ENCODE results near the gene IGSF21.

DNA sequence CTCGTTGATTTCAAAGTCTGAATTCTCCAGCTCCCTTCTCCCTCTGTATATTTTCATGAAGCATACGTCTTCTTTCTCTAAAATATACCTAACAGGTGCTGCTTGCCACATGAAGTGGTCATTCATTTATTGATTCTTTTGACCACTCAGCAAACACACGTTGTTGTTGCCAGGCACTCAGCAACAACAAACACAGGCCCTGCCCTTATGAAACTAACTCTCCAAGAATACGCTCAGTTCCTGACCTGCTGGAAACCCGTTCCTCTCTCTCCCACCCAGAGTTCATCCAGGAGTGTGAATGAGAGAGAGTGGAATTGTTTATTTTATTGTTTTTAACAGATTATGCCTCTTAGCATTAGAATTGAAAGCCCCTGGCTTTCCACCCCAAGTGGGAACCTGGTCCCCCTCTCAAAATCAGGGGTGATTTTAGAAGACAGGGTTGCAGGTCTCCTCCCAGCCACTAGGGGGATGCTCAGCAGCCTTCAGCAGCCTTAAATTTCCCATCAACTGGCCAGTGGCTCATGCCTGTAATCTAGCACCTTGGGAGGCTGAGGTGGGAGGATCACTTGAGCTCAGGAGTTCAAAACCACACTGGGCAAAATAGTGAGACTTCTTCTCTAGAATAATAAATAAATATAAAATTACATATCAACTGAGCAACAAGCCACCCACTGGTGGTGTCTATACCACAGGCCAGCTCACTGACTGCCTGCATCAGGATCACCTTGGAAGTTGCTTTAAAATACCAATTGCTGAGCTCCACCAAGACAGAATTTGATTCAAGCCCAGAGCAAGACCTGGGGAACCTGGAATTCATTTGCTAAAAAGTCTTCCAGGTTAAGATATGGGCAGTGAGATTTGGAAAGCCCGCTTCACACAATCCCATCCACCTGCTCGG lies 192.1 kb downstream of the IGSF21 start:
- TF ChIP-seq, protein P1, sequence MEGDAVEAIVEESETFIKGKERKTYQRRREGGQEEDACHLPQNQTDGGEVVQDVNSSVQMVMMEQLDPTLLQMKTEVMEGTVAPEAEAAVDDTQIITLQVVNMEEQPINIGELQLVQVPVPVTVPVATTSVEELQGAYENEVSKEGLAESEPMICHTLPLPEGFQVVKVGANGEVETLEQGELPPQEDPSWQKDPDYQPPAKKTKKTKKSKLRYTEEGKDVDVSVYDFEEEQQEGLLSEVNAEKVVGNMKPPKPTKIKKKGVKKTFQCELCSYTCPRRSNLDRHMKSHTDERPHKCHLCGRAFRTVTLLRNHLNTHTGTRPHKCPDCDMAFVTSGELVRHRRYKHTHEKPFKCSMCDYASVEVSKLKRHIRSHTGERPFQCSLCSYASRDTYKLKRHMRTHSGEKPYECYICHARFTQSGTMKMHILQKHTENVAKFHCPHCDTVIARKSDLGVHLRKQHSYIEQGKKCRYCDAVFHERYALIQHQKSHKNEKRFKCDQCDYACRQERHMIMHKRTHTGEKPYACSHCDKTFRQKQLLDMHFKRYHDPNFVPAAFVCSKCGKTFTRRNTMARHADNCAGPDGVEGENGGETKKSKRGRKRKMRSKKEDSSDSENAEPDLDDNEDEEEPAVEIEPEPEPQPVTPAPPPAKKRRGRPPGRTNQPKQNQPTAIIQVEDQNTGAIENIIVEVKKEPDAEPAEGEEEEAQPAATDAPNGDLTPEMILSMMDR (IDR thresholded peaks at IDR 0.05; ENCODE audit: low read length), result peak; percentile 59
- no peak for TF ChIP-seq EZH2phosphoT487 (IDR thresholded peaks at IDR 0.05; ENCODE audit: low read length)
- no peak for TF ChIP-seq EZH2 (optimal IDR thresholded peaks at IDR 0.05; ENCODE audit: low read depth, low read length)
